Left lung (tissue), 10 donors: ENCODE results near the gene PRKCA. TPM values are rescaled to one million over a fixed set of nuclear protein-coding genes. Genes with fewer than 3 reads are reported as not detected.

Experiments used
- ATAC-seq: fragments of 200-7000 bp; cut with Tn5 transposase; one replicate; pipeline ENCODE4 v1.9.1; 2020; ENCODE audit warnings: moderate library complexity
- DNase-seq, 4 donors: peaks; one replicate each; pipeline ENCODE4 v3.0.0-alpha.2; 2013 to 2020
- H3K27ac ChIP-seq, 2 donors: fragments of 200-600 bp; sonication (generic) in 1 of 2; one replicate each; pipeline versions ENCODE4 v1.5.0 to v1.8.0; 2020 to 2021
- H3K27me3 ChIP-seq, 2 donors: fragments of 200-600 bp; sonication (generic) in 1 of 2; one replicate each; pipeline versions ENCODE4 v1.5.0 to v1.8.0; 2020 to 2021
- H3K36me3 ChIP-seq, 2 donors: fragments of 200-600 bp; sonication (generic) in 1 of 2; one replicate each; pipeline versions ENCODE4 v1.5.0 to v1.8.0; 2020 to 2021
- H3K4me1 ChIP-seq, 2 donors: fragments of 200-600 bp; one replicate each; pipeline ENCODE4 v1.8.0; 2021
- H3K4me3 ChIP-seq, 2 donors: fragments of 200-600 bp; sonication (generic) in 1 of 2; one replicate each; pipeline versions ENCODE4 v1.5.0 to v1.8.0; 2020 to 2021; ENCODE audit warnings: mild to moderate bottlenecking in 1 of 2
- H3K9me3 ChIP-seq, 2 donors: fragments of 200-600 bp; sonication (generic) in 1 of 2; one replicate each; pipeline versions ENCODE4 v1.5.0 to v1.8.0; 2020 to 2021
- intact Hi-C, 2 donors: fragments of 100-400 bp; cut with DNase I; formaldehyde crosslinking; loops; one replicate each; pipeline versions ENCODE4 v1.11.2 to v1.14.2; 2022
- polyA plus RNA-seq, 6 donors: library from polyadenylated mRNA; unstranded; fragments of 120-200 nt; gene quantifications; one replicate each; pipeline ENCODE4 v1.2.1, GENCODE V29; 2013; ENCODE audit not compliant: insufficient read length in 6 of 6
- total RNA-seq, 2 donors: library from RNA; stranded (reverse); fragmentation: NEBNext Ultra II Directional; extraction: Animal tissue kit (Norgen Biotek cat#: 25700); gene quantifications; one replicate each; pipeline ENCODE4 v1.2.1, GENCODE V29; 2021
- TF ChIP-seq, protein P1 (sequence below), 2 donors: fragments of 200-600 bp; sonication (generic) in 1 of 2; IDR thresholded peaks; one replicate each; pipeline versions ENCODE4 v1.5.0 to v1.8.0; 2021; ENCODE audit warnings: antibody characterized with exemption in 2 of 2
- donor health status: DM: no; HTN: yes; CAD: no.
- donor health status: DM: no; HTN: no; CAD: no.

Gene PRKCA
- total and polyA plus RNA-seq, 8 donors, result 16.4 to 30.4 (median 17.5) TPM

DNA sequence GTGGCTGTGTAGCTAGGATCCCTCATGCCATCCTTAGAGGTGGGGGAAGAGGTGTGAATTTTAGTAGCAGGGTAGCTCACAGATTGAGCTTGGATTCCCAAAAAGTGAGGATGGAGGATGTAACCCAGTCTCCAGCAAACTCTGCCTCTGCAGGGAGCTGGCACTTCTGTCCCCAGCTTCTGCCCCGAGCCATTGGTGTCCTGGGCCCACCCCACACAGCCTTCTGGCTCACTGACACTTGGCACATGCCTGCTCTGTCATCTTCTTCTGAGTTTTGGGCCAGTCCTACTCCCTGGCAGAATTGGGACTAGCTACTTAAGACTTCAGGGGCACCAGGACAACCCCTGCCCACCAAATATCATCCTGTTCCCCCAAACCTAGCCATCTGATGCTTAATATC, 534.8 kb downstream of the PRKCA start:
- no peak overlapping the region for H3K27ac ChIP-seq
- H3K9me3 ChIP-seq, result no peaks in the 10 kb centered on the region
- DNase-seq, result no peak
- H3K27me3 ChIP-seq, result peaks cover 26 to 77% of the 10 kb centered on the region in 2 donors
- H3K4me3 ChIP-seq, result no peak overlapping the region
- no peak for ATAC-seq
- intact Hi-C loops, result no loop called here
- TF ChIP-seq, protein P1, sequence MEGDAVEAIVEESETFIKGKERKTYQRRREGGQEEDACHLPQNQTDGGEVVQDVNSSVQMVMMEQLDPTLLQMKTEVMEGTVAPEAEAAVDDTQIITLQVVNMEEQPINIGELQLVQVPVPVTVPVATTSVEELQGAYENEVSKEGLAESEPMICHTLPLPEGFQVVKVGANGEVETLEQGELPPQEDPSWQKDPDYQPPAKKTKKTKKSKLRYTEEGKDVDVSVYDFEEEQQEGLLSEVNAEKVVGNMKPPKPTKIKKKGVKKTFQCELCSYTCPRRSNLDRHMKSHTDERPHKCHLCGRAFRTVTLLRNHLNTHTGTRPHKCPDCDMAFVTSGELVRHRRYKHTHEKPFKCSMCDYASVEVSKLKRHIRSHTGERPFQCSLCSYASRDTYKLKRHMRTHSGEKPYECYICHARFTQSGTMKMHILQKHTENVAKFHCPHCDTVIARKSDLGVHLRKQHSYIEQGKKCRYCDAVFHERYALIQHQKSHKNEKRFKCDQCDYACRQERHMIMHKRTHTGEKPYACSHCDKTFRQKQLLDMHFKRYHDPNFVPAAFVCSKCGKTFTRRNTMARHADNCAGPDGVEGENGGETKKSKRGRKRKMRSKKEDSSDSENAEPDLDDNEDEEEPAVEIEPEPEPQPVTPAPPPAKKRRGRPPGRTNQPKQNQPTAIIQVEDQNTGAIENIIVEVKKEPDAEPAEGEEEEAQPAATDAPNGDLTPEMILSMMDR (IDR thresholded peaks at IDR 0.05), result no peak
- H3K36me3 ChIP-seq, result no peaks in the 10 kb centered on the region
- H3K4me1 ChIP-seq, result no peaks in the 10 kb centered on the region

DNA sequence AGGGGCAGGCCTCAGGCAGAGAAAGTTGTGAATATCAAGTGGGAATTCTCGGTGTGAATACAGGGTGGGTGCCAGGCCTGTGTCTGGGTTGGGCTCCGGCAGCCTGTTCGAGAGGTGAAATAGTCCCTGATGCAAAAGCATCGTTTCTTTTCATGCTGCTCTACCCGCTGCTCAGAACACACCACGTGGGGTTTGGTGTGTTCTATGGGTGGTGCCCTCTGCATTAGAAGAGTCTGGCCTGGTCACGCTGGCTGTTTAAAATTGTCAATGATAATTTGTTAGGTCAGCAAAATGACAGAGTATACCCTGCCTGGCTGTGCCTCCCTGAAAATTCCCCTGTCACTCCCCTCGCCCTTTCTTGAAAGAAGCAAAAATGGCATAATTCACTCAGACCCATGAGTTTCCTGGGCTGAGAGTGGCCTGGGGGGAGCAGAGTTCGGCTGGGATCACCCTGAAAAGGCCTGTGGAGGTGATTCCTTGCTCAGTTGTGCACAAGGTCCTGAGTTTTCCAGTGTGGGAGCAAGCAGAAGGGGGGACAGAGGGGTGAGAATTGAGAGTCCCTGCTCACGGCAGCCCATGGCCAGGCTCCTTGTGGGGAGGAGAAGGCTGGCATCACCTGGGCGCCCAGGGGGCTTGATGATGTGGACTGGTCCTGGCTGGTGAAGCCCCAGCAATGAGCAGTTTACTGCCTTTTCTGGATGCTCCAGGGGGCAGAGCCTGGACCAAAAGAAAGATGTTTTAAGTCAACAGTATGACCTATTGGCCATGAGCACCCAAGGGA, 535.7 kb downstream of the PRKCA start:
- no peak overlapping the region for H3K27ac ChIP-seq
- TF ChIP-seq, protein P1 (IDR thresholded peaks at IDR 0.05), result no peak
- DNase-seq (no peak), ATAC-seq (no peak)
- no peaks in the 10 kb centered on the region for H3K9me3 ChIP-seq
- H3K36me3 ChIP-seq, result no peaks in the 10 kb centered on the region
- H3K4me1 ChIP-seq, result no peaks in the 10 kb centered on the region
- peaks cover 26 to 68% of the 10 kb centered on the region in 2 donors for H3K27me3 ChIP-seq
- intact Hi-C loops, result no loop called here
- no peak overlapping the region for H3K4me3 ChIP-seq

DNA sequence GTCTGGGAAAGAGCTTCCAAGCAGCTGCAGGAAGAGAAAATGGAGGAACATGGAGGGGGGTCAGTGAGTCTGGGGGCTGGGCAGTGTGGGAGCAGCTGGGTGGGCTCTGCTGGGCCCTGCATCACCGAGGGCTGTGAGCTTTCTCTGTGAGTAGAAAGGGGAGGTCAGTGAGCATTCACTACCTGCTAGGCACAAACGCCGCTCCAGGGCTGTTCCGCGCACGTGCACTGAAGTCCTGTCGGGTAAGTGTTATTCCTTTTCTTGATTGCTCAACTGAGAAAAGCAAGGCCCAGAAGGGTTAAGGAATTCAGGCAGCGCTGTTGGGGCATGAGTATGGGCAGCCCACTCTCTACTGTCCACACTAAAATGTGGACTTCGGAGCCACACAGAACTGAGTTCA, 537.2 kb downstream of the PRKCA start:
- DNase-seq, result no peak
- Histone ChIP-seq H3K4me1 (no peaks in the 10 kb centered on the region), H3K9me3 (no peaks in the 10 kb centered on the region), H3K27ac (no peak overlapping the region), H3K4me3 (no peak overlapping the region), H3K36me3 (no peaks in the 10 kb centered on the region), H3K27me3 (peaks cover 21 to 53% of the 10 kb centered on the region in 2 donors)
- TF ChIP-seq, protein P1 (IDR thresholded peaks at IDR 0.05), result no peak
- intact Hi-C loops, result no loop called here
- ATAC-seq, result no peak

DNA sequence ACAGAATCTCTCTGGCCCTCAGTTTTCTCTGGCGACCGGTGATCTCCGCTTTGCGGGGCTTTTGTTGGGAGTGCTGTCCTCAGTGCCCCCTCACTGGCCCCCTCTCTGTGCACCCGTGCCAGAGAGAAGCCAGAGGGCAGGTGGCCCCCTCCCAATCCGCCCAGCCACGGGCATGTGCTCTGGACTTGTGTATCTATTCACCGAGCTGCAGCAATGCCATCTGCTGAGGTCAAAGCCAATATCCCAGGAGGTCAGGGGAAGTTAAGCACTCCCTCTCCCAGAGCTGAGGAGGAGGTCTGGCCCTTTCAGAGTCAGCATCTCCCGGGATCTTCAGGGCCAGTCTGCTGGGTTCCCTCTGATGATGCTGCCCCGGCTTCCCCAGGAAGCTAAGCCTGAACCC, 537.6 kb downstream of the PRKCA start:
- ATAC-seq (no peak), DNase-seq (no peak)
- peaks cover 16 to 48% of the 10 kb centered on the region in 2 donors for H3K27me3 ChIP-seq
- no peak overlapping the region for H3K27ac ChIP-seq
- no peaks in the 10 kb centered on the region for H3K9me3 ChIP-seq
- H3K36me3 ChIP-seq, result no peaks in the 10 kb centered on the region
- no peaks in the 10 kb centered on the region for H3K4me1 ChIP-seq
- intact Hi-C loops, result no loop called here
- no peak overlapping the region for H3K4me3 ChIP-seq
- TF ChIP-seq, protein P1 (IDR thresholded peaks at IDR 0.05), result no peak

DNA sequence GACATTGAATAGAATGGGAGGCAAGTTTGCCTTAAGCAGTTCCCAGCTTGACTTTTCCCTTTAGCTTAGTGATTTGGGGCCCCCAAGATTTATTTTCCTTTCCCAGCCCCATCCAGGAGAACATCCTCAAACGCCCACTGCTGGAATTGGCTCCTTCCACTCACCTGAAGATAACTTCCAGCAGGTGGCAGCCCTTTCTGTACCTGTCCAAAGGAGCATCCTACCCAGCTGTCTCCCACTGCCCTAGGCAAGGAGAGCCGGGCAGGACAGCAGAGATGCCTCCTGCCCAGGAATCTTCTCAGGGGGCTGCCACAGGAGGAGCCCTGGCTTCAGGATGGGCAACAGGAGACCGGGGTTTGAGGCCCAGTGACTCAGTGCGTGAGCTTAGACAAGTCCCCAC, 538.9 kb downstream of the PRKCA start:
- Histone ChIP-seq H3K4me3 (no peak overlapping the region), H3K36me3 (no peaks in the 10 kb centered on the region)

More for the DNA sequence above, 538.9 kb downstream of the PRKCA start:
- ATAC-seq, result no peak
- Histone ChIP-seq H3K27ac (no peak overlapping the region), H3K9me3 (no peaks in the 10 kb centered on the region), H3K27me3 (peaks cover 4 to 36% of the 10 kb centered on the region in 2 donors), H3K4me1 (no peaks in the 10 kb centered on the region)
- intact Hi-C loops, result no loop called here
- DNase-seq, result no peak
- TF ChIP-seq, protein P1 (IDR thresholded peaks at IDR 0.05), result no peak
